K562 (cell line): ENCODE results near the gene FMN1. TPM values are rescaled to one million over a fixed set of nuclear protein-coding genes. Genes with fewer than 3 reads are reported as not detected.

Experiments used
- ATAC-seq: fragments of 200-7000 bp; cut with Tn5 transposase; 3 replicates; pipeline ENCODE4 v1.9.1; 2020; ENCODE audit warnings: moderate library complexity
- BruUV-seq: library from RNA; stranded (reverse); fragments of 400-500 nt; replicated peaks from 2 replicates; lab custom pipeline; 2021; lab: Mats Ljungman, UMichigan
- CTCF ChIA-PET: fragments of 300-600 bp; formaldehyde crosslinking; extraction: SDS; loops from one replicate; lab custom pipeline; 2021; ENCODE audit warnings: low intra/inter-chr PET ratio; lab: Yijun Ruan, JAX
- POLR2A ChIA-PET: fragments of 300-600, 350-650 bp; sonication (Branson Sonifier 250); formaldehyde crosslinking; extraction: SDS; loops from one replicate; lab custom pipeline; 2021; ENCODE audit warnings: antibody characterized with exemption, inconsistent platforms; lab: Yijun Ruan, JAX
- DNase-seq, 4 experiments: peaks; one replicate each; pipeline versions ENCODE4 v3.0.0 to v3.0.0-alpha.2; 2011 to 2018; ENCODE audit warnings: low spot score in 3 of 4, mixed read lengths in 3 of 4; ENCODE audit errors: extremely low read depth in 1 of 4
- FAIRE-seq: peaks from 2 replicates; lab custom pipeline; 2011; peaks lifted over from hg19 to GRCh38; lab: Jason Lieb, UNC
- H2AFZ ChIP-seq: 2 replicates; pipeline ENCODE4 v1.6.0; 2011; ENCODE audit warnings: low read depth, low read length, control low read depth, inconsistent platforms
- H3K27ac ChIP-seq: fragments of 200-600 bp; 3 replicates; pipeline ENCODE4 v1.8.0; 2011; ENCODE audit warnings: low read depth, mild to moderate bottlenecking, control low read depth, inconsistent platforms, low read length, moderate library complexity, mixed read lengths; ENCODE audit errors: extremely low read depth
- H3K27me3 ChIP-seq, 2 experiments: fragments of 300-600 bp in 1 of 2; 2 replicates in 1 of 2; 3 replicates in 1 of 2; pipeline versions ENCODE4 v1.6.0 to v1.8.0; 2011; ENCODE audit warnings: inconsistent platforms in 2 of 2, low read length in 2 of 2, mild to moderate bottlenecking in 1 of 2, mixed read lengths in 1 of 2, moderate library complexity in 1 of 2; ENCODE audit not compliant: control insufficient read depth in 2 of 2, insufficient read depth in 2 of 2
- H3K36me3 ChIP-seq: fragments of 300-600 bp; 3 replicates; pipeline ENCODE4 v1.8.0; 2011; ENCODE audit warnings: mild to moderate bottlenecking, low read length, inconsistent platforms; ENCODE audit not compliant: control insufficient read depth, insufficient read depth
- H3K4me1 ChIP-seq, 2 experiments: fragments of 200-600 bp in 1 of 2; replicated peaks in 1 of 2; 2 replicates in 1 of 2; 3 replicates in 1 of 2; pipeline versions ENCODE4 v1.5.1 to v1.8.0; 2011; ENCODE audit warnings: inconsistent platforms in 2 of 2, low read length in 2 of 2, mild to moderate bottlenecking in 1 of 2, mixed read lengths in 1 of 2, moderate library complexity in 1 of 2; ENCODE audit not compliant: control insufficient read depth in 2 of 2, insufficient read depth in 2 of 2
- H3K4me2 ChIP-seq: 2 replicates; pipeline ENCODE4 v1.6.1; 2011; ENCODE audit warnings: low read length, control low read depth, inconsistent platforms, mixed read lengths; ENCODE audit not compliant: insufficient read depth
- H3K4me3 ChIP-seq: fragments of 200-600 bp; sonication (generic), shearing (Covaris generic); 2 replicates; pipeline ENCODE4 v1.5.1; 2016; ENCODE audit warnings: control low read depth, inconsistent platforms
- H3K79me2 ChIP-seq: fragments of 200-600 bp; 3 replicates; pipeline ENCODE4 v1.8.0; 2011; ENCODE audit warnings: low read length, inconsistent platforms; ENCODE audit not compliant: control insufficient read depth, insufficient read depth
- H3K9ac ChIP-seq, 2 experiments: 2 replicates each; pipeline versions ENCODE4 v1.6.0 to v1.6.1; 2011; ENCODE audit warnings: low read depth in 2 of 2, low read length in 2 of 2, control low read depth in 1 of 2, inconsistent platforms in 1 of 2, mild to moderate bottlenecking in 1 of 2, mixed read lengths in 1 of 2; ENCODE audit not compliant: insufficient read depth in 1 of 2
- H3K9me1 ChIP-seq: one replicate; pipeline ENCODE4 v1.6.0; 2011; ENCODE audit warnings: inconsistent platforms, mild to moderate bottlenecking, low read length, moderate library complexity; ENCODE audit not compliant: control insufficient read depth, insufficient read depth
- H3K9me3 ChIP-seq: replicated peaks from 2 replicates; pipeline ENCODE4 v1.5.1; 2011; ENCODE audit warnings: low read depth, low read length, inconsistent platforms; ENCODE audit not compliant: control insufficient read depth, insufficient read depth
- H4K20me1 ChIP-seq: replicated peaks from 2 replicates; pipeline ENCODE4 v1.6.1; 2011; ENCODE audit warnings: low read length, inconsistent platforms, mixed read lengths; ENCODE audit not compliant: control insufficient read depth, insufficient read depth
- CREB1 ChIP-seq, 2 experiments: sonication (generic) in 1 of 2; formaldehyde crosslinking in 1 of 2; IDR thresholded peaks; 2 replicates each; pipeline versions ENCODE4 v1.6.1 to v1.8.0; 2012 to 2022; ENCODE audit warnings: inconsistent platforms in 1 of 2, mild to moderate bottlenecking in 1 of 2, missing genetic modification reagents in 1 of 2, moderate library complexity in 1 of 2
- FOXK1 ChIP-seq: sonication (generic); formaldehyde crosslinking; IDR thresholded peaks from 2 replicates; pipeline ENCODE4 v1.8.0; 2022; ENCODE audit warnings: missing genetic modification reagents, mild to moderate bottlenecking, borderline replicate concordance
- GABPB2 ChIP-seq: fragments of 250-450 bp; sonication (Bioruptor Pico); conservative IDR thresholded peaks from 2 replicates; pipeline ENCODE4 v1.5.1; 2021; ENCODE audit warnings: mild to moderate bottlenecking
- HDAC6 ChIP-seq: IDR thresholded peaks from 2 replicates; pipeline ENCODE4 v1.6.1; 2012; ENCODE audit warnings: low read depth, mild to moderate bottlenecking, control low read depth, inconsistent platforms, low read length, moderate library complexity
- KAT2B ChIP-seq: IDR thresholded peaks from one replicate; pipeline ENCODE4 v1.6.1; 2012; ENCODE audit warnings: low read depth, mild to moderate bottlenecking, control low read depth, inconsistent platforms, low read length, moderate library complexity
- LARP7 ChIP-seq: fragments of 450-650 bp; IDR thresholded peaks from 2 replicates; pipeline ENCODE4 v1.6.1; 2016
- PML ChIP-seq: IDR thresholded peaks from 2 replicates; pipeline ENCODE4 v1.6.1; 2012; ENCODE audit warnings: low read length, inconsistent platforms
- PTTG1 ChIP-seq: fragments of 450-650 bp; IDR thresholded peaks from 2 replicates; pipeline ENCODE4 v1.6.1; 2016; ENCODE audit warnings: low read depth, mild to moderate bottlenecking, missing genetic modification characterization, missing compliant biosample characterization
- RBM34 ChIP-seq: fragments of 200-400 bp; formaldehyde crosslinking; IDR thresholded peaks from 2 replicates; pipeline ENCODE4 v1.6.1; 2018; ENCODE audit warnings: low read length, borderline replicate concordance; ENCODE audit not compliant: insufficient read depth
- SMARCE1 ChIP-seq: fragments of 450-650 bp; IDR thresholded peaks from 2 replicates; pipeline ENCODE4 v1.7.1; 2016; ENCODE audit warnings: mild to moderate bottlenecking
- ZBTB9 ChIP-seq: fragments of 450-650 bp; formaldehyde crosslinking; IDR thresholded peaks from 2 replicates; pipeline ENCODE4 v1.4.0; 2020; ENCODE audit warnings: mild to moderate bottlenecking, moderate library complexity
- ZFP1 ChIP-seq: fragments of 450-650 bp; formaldehyde crosslinking; IDR thresholded peaks from 2 replicates; pipeline ENCODE4 v1.4.0; 2020; ENCODE audit warnings: mild to moderate bottlenecking, mixed read lengths
- ZFP36 ChIP-seq: fragments of 150-350 bp; IDR thresholded peaks from 2 replicates; pipeline ENCODE4 v1.6.1; 2018; ENCODE audit warnings: low read length, low read depth; ENCODE audit not compliant: partially characterized antibody
- ZKSCAN3 ChIP-seq: fragments of 250-450 bp; sonication (Bioruptor Pico); IDR thresholded peaks from 2 replicates; pipeline ENCODE4 v1.4.0; 2020
- ZNF134 ChIP-seq: fragments of 250-450 bp; sonication (Bioruptor Pico); conservative IDR thresholded peaks from 2 replicates; pipeline ENCODE4 v1.4.0; 2020
- ZNF253 ChIP-seq: fragments of 250-450 bp; sonication (Bioruptor Pico); conservative IDR thresholded peaks from 2 replicates; pipeline ENCODE4 v1.6.1; 2021; ENCODE audit warnings: mild to moderate bottlenecking
- ZZZ3 ChIP-seq: fragments of 450-650 bp; IDR thresholded peaks from 2 replicates; pipeline ENCODE4 v1.6.1; 2016; ENCODE audit warnings: antibody characterized with exemption, mild to moderate bottlenecking, moderate library complexity
- WGBS: fragments of 100-300 bp; shearing (Covaris generic); methylation state at CpG from one replicate; pipeline ENCODE4 v1.1.6; 2016; ENCODE audit warnings: low coverage, mixed read lengths; ENCODE audit not compliant: insufficient coverage; ENCODE audit errors: missing lambda C conversion rate; 5-methylcytosine and 5-hydroxymethylcytosine counted together
- in situ Hi-C: fragments of 300-500 bp; cut with MboI; formaldehyde crosslinking; loops from 4 replicates; pipeline ENCODE4 v1.15.0; 2018; ENCODE audit warnings: inconsistent platforms, mixed read lengths
- intact Hi-C: fragments of 100-400 bp; cut with micrococcal nuclease; formaldehyde crosslinking; loops from 2 replicates; pipeline ENCODE4 v1.14.2; 2022
- polyA plus RNA-seq, 8 experiments: library from polyadenylated mRNA; depleted of rRNA in 4 of 8; stranded (reverse) in 5 of 8; unstranded in 3 of 8; fragments of >200 nt; fragmentation: Nextera tagmentation in 2 of 8; fragmentation: Illumina TruSeq in 1 of 8; extraction: Ambion mirVana in 2 of 8; extraction: Trizol in 1 of 8; gene quantifications; 2 replicates each; pipeline versions ENCODE4 v1.2.1 to v1.2.3, GENCODE V29; 2011 to 2014; ENCODE audit warnings: inconsistent platforms in 1 of 8, missing spikeins in 1 of 8
- total RNA-seq, 7 experiments: library from RNA; depleted of rRNA in 6 of 7; stranded (reverse); fragments of >200 nt in 6 of 7; fragmentation: Illumina TruSeq in 2 of 7; extraction: Trizol in 2 of 7; gene quantifications; 2 replicates each; pipeline versions ENCODE4 v1.2.1 to v1.2.3, GENCODE V29; 2011 to 2021; ENCODE audit warnings: low replicate concordance in 1 of 7
- TF ChIP-seq, protein P1 (sequence below): fragments of 450-650 bp; IDR thresholded peaks from 2 replicates; pipeline ENCODE4 v1.7.1; 2018; ENCODE audit warnings: mild to moderate bottlenecking, low read depth; ENCODE audit not compliant: partially characterized antibody

FMN1 gene
- total and polyA plus RNA-seq, 9 of the 15 experiments (the other 6 are each of a cell fraction or from before 2014, with no cell fraction given) = 0.03 to 0.07 (median 0.04) TPM; not detected in 6

GRCh38 chr15:32786906-32787305 lies 407.6 kb downstream of the FMN1 start:
- Histone ChIP-seq H3K79me2 (no peaks in the 10 kb centered on the region), H3K27ac (no peak overlapping the region), H4K20me1 (no peaks in the 10 kb centered on the region), H3K4me2 (no peak overlapping the region)
- ATAC-seq (no peak), FAIRE-seq (no peak)
- in situ Hi-C loops = no loop called here
- TF ChIP-seq CREB1 (IDR thresholded peaks at IDR 0.05) = no peak
- TF ChIP-seq CREB1 (CRISPR knock-in tag; IDR thresholded peaks at IDR 0.05) = no peak
- no peak for TF ChIP-seq ZBTB9 (CRISPR knock-in tag)
- no peak for TF ChIP-seq FOXK1 (CRISPR knock-in tag)
- no peak for TF ChIP-seq GABPB2 (CRISPR knock-in tag)
- no peak for TF ChIP-seq ZNF253
- TF ChIP-seq KAT2B = no peak
- TF ChIP-seq HDAC6 = no peak
- no peak for TF ChIP-seq ZKSCAN3 (CRISPR knock-in tag)
- TF ChIP-seq LARP7 = no peak
- TF ChIP-seq ZFP36 = no peak
- no peak for TF ChIP-seq ZNF134 (CRISPR knock-in tag)
- TF ChIP-seq SMARCE1 = no peak
- TF ChIP-seq PTTG1 = no peak
- no peak for TF ChIP-seq ZFP1 (CRISPR knock-in tag)
- TF ChIP-seq PML = no peak
- no peak for TF ChIP-seq RBM34
- no peak for TF ChIP-seq ZZZ3
- TF ChIP-seq, protein P1, sequence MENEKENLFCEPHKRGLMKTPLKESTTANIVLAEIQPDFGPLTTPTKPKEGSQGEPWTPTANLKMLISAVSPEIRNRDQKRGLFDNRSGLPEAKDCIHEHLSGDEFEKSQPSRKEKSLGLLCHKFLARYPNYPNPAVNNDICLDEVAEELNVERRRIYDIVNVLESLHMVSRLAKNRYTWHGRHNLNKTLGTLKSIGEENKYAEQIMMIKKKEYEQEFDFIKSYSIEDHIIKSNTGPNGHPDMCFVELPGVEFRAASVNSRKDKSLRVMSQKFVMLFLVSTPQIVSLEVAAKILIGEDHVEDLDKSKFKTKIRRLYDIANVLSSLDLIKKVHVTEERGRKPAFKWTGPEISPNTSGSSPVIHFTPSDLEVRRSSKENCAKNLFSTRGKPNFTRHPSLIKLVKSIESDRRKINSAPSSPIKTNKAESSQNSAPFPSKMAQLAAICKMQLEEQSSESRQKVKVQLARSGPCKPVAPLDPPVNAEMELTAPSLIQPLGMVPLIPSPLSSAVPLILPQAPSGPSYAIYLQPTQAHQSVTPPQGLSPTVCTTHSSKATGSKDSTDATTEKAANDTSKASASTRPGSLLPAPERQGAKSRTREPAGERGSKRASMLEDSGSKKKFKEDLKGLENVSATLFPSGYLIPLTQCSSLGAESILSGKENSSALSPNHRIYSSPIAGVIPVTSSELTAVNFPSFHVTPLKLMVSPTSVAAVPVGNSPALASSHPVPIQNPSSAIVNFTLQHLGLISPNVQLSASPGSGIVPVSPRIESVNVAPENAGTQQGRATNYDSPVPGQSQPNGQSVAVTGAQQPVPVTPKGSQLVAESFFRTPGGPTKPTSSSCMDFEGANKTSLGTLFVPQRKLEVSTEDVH = no peak
- TF ChIP-seq, all 486 proteins: peak for 0
- Histone ChIP-seq H3K36me3 (no peaks in the 10 kb centered on the region), H3K9me3 (no peaks in the 10 kb centered on the region), H3K4me3 (no peak overlapping the region), H3K27me3 (no peaks in the 10 kb centered on the region; a peak in 1 of 5 replicates), H3K9me1 (no peaks in the 10 kb centered on the region), H3K4me1 (no peaks in the 10 kb centered on the region), H3K9ac (no peak overlapping the region), H2AFZ (no peak overlapping the region)
- CTCF ChIA-PET = no interaction called here
- DNase-seq = no peak
- intact Hi-C loops = no loop called here
- POLR2A ChIA-PET = no interaction called here
- WGBS = 3% methylated on average over 7 of the region's 7 CpGs
- BruUV-seq = no TSS peak
